Gastroesophageal sphincter (tissue), 4 donors: Measurements from ENCODE around the gene POLR3G. TPM values are rescaled to one million over a fixed set of nuclear protein-coding genes. Genes with fewer than 3 reads are reported as not detected.

Experiments used
- ATAC-seq: fragments of 150-250 bp; one replicate; pipeline ENCODE4 v1.9.1; 2016; ENCODE audit warnings: mild to moderate bottlenecking, moderate library complexity
- H3K27ac ChIP-seq, 4 donors: fragments of 200-600 bp; sonication (generic) in 3 of 4; 1 replicate in 3 of 4; 2 replicates in 1 of 4; pipeline ENCODE4 v1.5.1; 2016 to 2019
- H3K27me3 ChIP-seq: fragments of 200-600 bp; sonication (generic); one replicate; pipeline ENCODE4 v1.5.1; 2019
- H3K36me3 ChIP-seq, 2 donors: fragments of 200-600 bp; sonication (generic); one replicate each; pipeline ENCODE4 v1.5.1; 2019; ENCODE audit warnings: control low read depth in 1 of 2
- H3K4me1 ChIP-seq, 3 donors: fragments of 200-600 bp; sonication (generic); 1 replicate in 2 of 3; 2 replicates in 1 of 3; pipeline ENCODE4 v1.5.1; 2016 to 2019; ENCODE audit warnings: control low read depth in 2 of 3
- H3K4me3 ChIP-seq, 2 donors: fragments of 200-600 bp; sonication (generic); one replicate each; pipeline ENCODE4 v1.5.1; 2019; ENCODE audit warnings: mild to moderate bottlenecking in 1 of 2, moderate library complexity in 1 of 2
- H3K9me3 ChIP-seq, 3 donors: fragments of 200-600 bp; sonication (generic); one replicate each; pipeline ENCODE4 v1.5.1; 2017 to 2019; ENCODE audit warnings: control low read depth in 2 of 3
- EP300 ChIP-seq: sonication (generic); formaldehyde crosslinking; IDR thresholded peaks from one replicate; pipeline ENCODE4 v1.6.1; 2017; ENCODE audit warnings: antibody characterized with exemption, mild to moderate bottlenecking
- POLR2A ChIP-seq, 2 donors: fragments of 450-650 bp; IDR thresholded peaks; one replicate each; pipeline ENCODE4 v1.6.1; 2017; ENCODE audit warnings: antibody characterized with exemption in 2 of 2, mild to moderate bottlenecking in 2 of 2, moderate library complexity in 1 of 2
- POLR2AphosphoS5 ChIP-seq: sonication (generic); formaldehyde crosslinking; IDR thresholded peaks from one replicate; pipeline ENCODE4 v1.6.1; 2017; ENCODE audit warnings: antibody characterized with exemption
- WGBS, 2 donors: methylation state at CpG; one replicate each; pipeline ENCODE4 v1.1.5; 2018; ENCODE audit warnings: low coverage in 1 of 2; 5-methylcytosine and 5-hydroxymethylcytosine counted together
- total RNA-seq, 4 donors: library from RNA; depleted of rRNA; stranded (reverse); fragments of >200 nt; gene quantifications; one replicate each; pipeline ENCODE4 v1.1.0, GENCODE V29; 2016
- TF ChIP-seq, protein P1 (sequence below), 4 experiments: fragments of 200-600 bp in 2 of 4; fragments of 450-650 bp in 2 of 4; sonication (generic) in 1 of 4; IDR thresholded peaks; one replicate each; pipeline ENCODE4 v1.5.1; 2017 to 2019; ENCODE audit warnings: antibody characterized with exemption in 4 of 4, mild to moderate bottlenecking in 2 of 4, moderate library complexity in 2 of 4

The POLR3G gene
- total RNA-seq, 4 donors from 2014 or later = 0.67 to 2.8 (median 1.3) TPM

GRCh38 chr5:90473396-90474234 is 1.0 kb upstream of the POLR3G start:
- TF ChIP-seq POLR2AphosphoS5 = no peak
- no peak for TF ChIP-seq POLR2A (IDR thresholded peaks at IDR 0.05)
- TF ChIP-seq, protein P1, sequence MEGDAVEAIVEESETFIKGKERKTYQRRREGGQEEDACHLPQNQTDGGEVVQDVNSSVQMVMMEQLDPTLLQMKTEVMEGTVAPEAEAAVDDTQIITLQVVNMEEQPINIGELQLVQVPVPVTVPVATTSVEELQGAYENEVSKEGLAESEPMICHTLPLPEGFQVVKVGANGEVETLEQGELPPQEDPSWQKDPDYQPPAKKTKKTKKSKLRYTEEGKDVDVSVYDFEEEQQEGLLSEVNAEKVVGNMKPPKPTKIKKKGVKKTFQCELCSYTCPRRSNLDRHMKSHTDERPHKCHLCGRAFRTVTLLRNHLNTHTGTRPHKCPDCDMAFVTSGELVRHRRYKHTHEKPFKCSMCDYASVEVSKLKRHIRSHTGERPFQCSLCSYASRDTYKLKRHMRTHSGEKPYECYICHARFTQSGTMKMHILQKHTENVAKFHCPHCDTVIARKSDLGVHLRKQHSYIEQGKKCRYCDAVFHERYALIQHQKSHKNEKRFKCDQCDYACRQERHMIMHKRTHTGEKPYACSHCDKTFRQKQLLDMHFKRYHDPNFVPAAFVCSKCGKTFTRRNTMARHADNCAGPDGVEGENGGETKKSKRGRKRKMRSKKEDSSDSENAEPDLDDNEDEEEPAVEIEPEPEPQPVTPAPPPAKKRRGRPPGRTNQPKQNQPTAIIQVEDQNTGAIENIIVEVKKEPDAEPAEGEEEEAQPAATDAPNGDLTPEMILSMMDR (IDR thresholded peaks at IDR 0.05) = no peak
- TF ChIP-seq EP300 = no peak
- H3K4me3 ChIP-seq = peak overlapping the region; percentile 67 to 89
- H3K27me3 ChIP-seq = no peaks in the 10 kb centered on the region
- peak; percentile 23 for ATAC-seq
- peaks cover 0 to 34% (median 6%) of the 10 kb centered on the region in 3 donors for H3K4me1 ChIP-seq
- no peaks in the 10 kb centered on the region for H3K36me3 ChIP-seq
- 0 to 5% methylated on average over 3 to 9 of the region's 56 CpGs for WGBS, 2 donors
- peak overlapping the region in 3 of 4 donors; percentile 82 to 85 (median 82) for H3K27ac ChIP-seq
- no peaks in the 10 kb centered on the region for H3K9me3 ChIP-seq

DNA sequence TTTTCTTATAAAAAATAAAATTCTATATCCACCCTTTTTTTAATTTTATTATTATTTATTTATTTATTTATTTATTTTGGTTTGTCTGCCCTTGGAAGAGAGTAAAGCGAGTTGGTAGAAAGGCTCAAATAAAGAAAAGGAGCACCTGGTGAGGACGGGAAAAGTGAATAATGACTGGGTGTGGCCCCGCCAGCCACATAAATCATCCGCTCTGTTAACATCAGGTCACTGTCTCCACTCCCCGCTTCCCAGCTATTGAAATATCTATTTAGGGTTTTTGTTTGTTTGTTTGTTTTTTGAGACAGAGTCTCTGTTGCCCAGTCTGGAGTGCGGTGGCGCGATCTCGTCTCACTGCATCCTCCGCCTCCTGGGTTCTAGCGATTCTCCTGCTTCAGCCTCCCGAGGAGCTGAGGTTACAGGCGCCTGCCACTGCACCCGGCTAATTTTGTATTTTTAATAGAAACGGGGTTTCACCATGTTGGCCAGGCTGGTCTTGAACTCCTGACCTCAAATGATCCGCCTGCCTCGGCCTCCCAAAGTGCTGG is 844 bp downstream of the POLR3G start:
- no peak overlapping the region for H3K27ac ChIP-seq
- H3K36me3 ChIP-seq = no peaks in the 10 kb centered on the region
- H3K4me1 ChIP-seq = peaks cover 0 to 34% (median 6%) of the 10 kb centered on the region in 3 donors
- ATAC-seq = no peak
- H3K9me3 ChIP-seq = no peaks in the 10 kb centered on the region
- H3K4me3 ChIP-seq = peak overlapping the region; percentile 67 to 89
- 55 to 72% methylated on average over 16 to 17 of the region's 17 CpGs for WGBS, 2 donors
- TF ChIP-seq, protein P1 (IDR thresholded peaks at IDR 0.05) = no peak
- TF ChIP-seq POLR2AphosphoS5 (no peak), POLR2A (IDR thresholded peaks at IDR 0.05) (no peak), EP300 (no peak)
- H3K27me3 ChIP-seq = no peaks in the 10 kb centered on the region

DNA sequence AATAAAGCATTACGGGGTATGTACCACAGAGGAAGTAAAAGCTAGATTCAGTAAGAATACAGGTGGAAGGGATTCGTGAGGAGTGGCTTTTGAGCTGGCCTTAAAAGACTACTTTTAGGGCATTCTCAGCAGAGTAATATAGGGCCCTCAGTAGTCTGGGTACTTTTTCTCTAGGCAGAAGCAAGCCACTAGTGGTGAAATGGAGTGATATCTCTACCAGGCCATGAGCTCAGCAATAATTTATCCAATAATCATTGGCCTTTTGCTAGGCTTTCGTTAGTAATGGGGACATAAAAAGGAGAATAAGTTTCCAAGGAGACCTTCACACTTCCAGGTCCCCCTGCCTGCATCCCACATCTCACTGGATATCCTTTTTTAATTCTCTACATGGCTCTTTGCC is 1.7 kb downstream of the POLR3G start:
- H3K36me3 ChIP-seq = no peaks in the 10 kb centered on the region
- no peak for ATAC-seq
- no peaks in the 10 kb centered on the region for H3K27me3 ChIP-seq
- TF ChIP-seq POLR2AphosphoS5 = no peak
- TF ChIP-seq, protein P1 (IDR thresholded peaks at IDR 0.05) = no peak
- TF ChIP-seq EP300 = no peak
- no peak for TF ChIP-seq POLR2A (IDR thresholded peaks at IDR 0.05)
- H3K27ac ChIP-seq = peak overlapping the region in 1 of 4 donors; percentile 16
- H3K4me1 ChIP-seq = peaks cover 0 to 34% (median 6%) of the 10 kb centered on the region in 3 donors
- no peaks in the 10 kb centered on the region for H3K9me3 ChIP-seq
- no peak overlapping the region for H3K4me3 ChIP-seq
- WGBS, 2 donors = 89 to 90% methylated on average over 3 of the region's 3 CpGs

DNA sequence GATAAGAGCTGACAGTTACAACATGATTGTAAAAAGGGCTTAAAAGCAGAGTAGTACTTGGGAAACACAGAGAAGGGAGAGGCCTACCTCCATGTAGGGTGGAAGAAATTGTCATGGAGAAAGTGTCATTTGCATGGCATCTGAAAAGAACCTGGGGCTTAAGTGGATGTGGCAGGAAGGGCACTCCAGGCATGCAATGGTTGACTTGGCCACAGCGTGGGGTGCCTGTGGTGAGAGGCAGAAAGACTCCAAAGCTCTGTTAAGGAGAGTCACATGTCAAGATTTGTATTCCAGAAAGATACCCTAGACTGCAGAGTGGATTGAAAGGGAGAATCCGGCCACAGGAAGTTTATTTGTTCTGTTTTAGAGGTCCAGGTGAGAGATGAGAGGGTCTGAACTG is 2.4 kb downstream of the POLR3G start:
- H3K4me3 ChIP-seq = peak overlapping the region in 1 of 2 donors; percentile 17

More for the DNA sequence above, 2.4 kb downstream of the POLR3G start:
- Histone ChIP-seq H3K9me3 (no peaks in the 10 kb centered on the region), H3K27ac (peak overlapping the region in 1 of 4 donors; percentile 16), H3K4me1 (peaks cover 0 to 29% (median 6%) of the 10 kb centered on the region in 3 donors), H3K36me3 (no peaks in the 10 kb centered on the region), H3K27me3 (no peaks in the 10 kb centered on the region)
- TF ChIP-seq POLR2A (IDR thresholded peaks at IDR 0.05) (no peak), POLR2AphosphoS5 (no peak), EP300 (no peak)
- TF ChIP-seq, protein P1 (IDR thresholded peaks at IDR 0.05) = no peak
- ATAC-seq = no peak
- 29 to 41% methylated on average over 2 of the region's 2 CpGs for WGBS, 2 donors
